GM12874 (cell line): ENCODE measurements around the gene ARID2.

Experiments used
- TF ChIP-seq, protein P1 (sequence below): IDR thresholded peaks from 2 replicates; pipeline ENCODE4 v1.5.1; 2011; ENCODE audit warnings: low read depth, mild to moderate bottlenecking, control low read depth, low read length, moderate library complexity; ENCODE audit not compliant: insufficient read depth

Gene ARID2

DNA sequence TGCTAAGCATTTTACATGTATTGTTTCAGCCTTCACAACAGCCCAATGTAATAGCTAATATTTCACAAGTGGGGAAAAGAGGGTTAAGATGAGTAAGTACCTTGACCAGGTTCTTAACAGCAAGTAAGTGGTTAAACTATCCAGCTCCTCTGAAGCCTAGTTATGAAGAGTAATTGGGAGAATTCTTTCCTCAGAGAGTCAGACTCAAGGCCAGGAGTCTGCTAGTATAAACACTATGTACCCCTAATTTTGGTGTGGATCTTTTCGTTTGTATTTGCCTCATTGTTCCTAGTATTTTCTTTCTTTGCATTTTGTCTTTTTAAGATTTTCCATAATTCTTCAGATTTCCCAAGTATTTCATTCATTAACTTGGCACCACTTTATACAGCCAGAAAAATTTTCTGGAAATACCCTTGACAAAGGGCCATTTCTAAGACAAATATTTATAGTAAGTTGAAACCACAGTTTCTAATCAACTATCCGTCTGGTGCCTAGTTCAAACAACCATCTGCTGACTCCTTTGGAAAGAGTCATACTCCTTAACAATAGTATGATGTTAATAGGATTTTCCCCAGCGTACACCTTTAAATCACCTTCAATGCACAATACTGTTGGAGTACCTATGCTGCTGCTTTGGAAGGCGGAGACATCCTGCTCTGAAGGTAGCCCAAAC, 179.7 kb downstream of the ARID2 start:
- TF ChIP-seq, protein P1, sequence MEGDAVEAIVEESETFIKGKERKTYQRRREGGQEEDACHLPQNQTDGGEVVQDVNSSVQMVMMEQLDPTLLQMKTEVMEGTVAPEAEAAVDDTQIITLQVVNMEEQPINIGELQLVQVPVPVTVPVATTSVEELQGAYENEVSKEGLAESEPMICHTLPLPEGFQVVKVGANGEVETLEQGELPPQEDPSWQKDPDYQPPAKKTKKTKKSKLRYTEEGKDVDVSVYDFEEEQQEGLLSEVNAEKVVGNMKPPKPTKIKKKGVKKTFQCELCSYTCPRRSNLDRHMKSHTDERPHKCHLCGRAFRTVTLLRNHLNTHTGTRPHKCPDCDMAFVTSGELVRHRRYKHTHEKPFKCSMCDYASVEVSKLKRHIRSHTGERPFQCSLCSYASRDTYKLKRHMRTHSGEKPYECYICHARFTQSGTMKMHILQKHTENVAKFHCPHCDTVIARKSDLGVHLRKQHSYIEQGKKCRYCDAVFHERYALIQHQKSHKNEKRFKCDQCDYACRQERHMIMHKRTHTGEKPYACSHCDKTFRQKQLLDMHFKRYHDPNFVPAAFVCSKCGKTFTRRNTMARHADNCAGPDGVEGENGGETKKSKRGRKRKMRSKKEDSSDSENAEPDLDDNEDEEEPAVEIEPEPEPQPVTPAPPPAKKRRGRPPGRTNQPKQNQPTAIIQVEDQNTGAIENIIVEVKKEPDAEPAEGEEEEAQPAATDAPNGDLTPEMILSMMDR, result no peak

DNA sequence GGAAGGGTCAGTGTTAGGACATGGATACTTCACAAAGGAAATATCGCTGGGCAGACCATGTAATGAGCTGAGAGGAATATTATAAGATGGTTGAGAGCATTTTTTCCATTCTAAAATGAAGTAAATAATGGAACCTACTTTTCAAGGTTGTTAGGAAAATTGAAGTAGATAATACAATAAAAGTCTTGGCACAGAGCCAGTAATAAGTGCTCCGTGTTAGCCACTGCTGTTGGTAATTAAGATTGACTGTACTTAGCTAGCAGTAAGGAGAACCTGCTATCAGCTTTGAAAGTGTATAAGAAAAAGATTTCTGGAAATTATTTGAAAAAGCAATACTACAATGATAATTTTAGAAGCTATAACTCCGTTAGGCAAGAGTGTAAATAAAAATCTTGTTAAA, 183.3 kb downstream of the ARID2 start:
- TF ChIP-seq, protein P1, result no peak

DNA sequence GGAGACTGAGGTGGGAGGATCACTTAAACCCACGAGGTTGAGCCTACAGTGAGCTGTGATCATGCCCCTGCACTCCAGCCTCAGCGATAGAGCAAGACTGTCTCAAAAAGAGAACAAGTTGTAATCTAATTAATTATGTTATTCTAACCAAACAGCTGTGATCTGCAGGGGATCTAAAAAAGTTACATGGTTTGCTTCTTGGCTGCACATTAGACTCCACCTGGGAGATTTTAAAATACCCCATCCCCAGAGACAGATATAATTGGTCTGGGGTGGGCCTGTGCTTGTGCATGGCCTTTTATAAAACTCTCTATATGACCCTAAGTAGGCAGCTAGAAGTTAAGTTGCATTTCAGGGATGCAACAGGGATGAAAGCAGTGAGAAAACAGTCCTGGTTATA, 184.1 kb downstream of the ARID2 start:
- TF ChIP-seq, protein P1, result no peak

DNA sequence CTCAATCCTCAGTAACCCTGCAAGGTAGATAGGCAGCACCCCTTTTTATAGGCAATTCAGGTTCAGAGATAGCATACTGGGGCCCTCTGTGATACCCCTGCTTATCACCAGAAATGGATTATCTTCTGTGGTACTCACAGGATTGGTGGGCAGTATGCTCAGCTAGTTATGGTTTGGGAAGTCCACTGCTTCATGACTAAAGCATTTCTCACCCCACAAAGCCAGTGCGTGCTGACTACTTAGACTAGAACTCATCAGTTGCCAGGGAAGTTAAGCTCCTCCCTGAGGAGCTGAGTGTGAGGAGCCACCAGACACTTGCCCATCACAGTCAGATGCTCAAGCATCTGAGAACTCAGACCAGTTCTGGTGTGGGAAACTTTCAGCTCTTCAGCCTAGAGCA, 184.6 kb downstream of the ARID2 start:
- TF ChIP-seq, protein P1, result no peak

DNA sequence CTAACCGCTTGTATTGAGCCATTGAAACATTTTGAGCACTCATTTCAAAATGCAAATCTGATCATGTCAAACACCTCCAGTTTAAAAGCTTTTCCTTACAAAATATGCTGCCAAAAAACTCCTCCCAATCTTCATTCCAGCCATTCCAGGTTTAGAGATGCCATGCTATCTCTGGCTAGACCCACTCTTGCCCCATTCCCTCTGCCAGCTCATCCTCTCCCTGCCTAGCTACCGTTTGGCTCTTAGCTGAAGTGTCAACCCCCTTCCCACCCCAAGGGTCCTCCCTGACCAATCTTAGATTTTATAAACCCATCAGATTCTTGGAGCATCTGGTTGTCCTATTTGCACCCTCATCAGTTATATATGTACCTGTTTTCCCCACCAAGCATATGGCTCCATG, 185.9 kb downstream of the ARID2 start:
- TF ChIP-seq, protein P1, result no peak

DNA sequence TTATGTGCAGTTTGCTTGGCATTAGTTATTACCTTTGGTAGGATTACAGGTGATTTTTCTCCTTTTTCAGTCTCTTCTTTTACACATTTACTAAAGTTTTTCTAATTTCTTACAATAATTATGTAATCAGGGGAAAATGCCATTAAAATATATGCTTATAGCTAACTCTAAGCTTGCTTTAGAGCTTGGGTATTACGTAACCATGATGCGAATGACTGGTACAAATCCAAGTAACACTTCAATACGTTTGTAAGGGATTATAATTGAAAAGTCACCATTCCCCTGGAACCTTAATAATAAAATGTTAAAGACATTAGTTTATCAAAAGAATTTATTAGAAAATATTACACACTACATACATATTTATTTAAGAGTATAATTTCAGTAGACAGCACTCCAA, 189.3 kb downstream of the ARID2 start:
- TF ChIP-seq, protein P1, result no peak

DNA sequence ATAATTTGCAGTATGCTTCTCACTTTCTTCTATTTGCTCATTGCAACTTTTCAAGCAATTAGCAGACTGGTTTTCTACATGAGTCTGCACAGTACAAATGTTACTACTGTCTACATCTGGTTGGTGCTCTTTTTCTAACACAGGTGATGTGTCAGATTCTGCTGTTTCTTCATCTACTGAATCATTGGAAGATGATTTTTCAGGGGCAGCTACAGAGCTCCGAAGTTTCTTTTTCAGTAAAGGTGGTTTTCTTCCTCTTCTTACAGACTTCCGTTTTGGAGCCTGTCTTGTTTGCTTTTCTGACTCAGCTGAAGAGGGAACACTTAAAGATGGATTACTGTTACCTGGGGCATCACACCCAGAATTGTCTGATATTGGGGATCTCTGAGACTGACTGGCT, 198.8 kb downstream of the ARID2 start:
- TF ChIP-seq, protein P1, result no peak
